ENCODE data around the gene CLEC16A. TPM values are rescaled to one million over a fixed set of nuclear protein-coding genes. Genes with fewer than 3 reads are reported as not detected.
"Not testable (repeated sequence)": the region's sequence is repeated elsewhere in the genome, so short reads cannot be mapped to it uniquely, and the experiment has no call there.

The CLEC16A gene
- total RNA-seq, 1 experiment from 2014 or later, result 13.1 TPM

DNA sequence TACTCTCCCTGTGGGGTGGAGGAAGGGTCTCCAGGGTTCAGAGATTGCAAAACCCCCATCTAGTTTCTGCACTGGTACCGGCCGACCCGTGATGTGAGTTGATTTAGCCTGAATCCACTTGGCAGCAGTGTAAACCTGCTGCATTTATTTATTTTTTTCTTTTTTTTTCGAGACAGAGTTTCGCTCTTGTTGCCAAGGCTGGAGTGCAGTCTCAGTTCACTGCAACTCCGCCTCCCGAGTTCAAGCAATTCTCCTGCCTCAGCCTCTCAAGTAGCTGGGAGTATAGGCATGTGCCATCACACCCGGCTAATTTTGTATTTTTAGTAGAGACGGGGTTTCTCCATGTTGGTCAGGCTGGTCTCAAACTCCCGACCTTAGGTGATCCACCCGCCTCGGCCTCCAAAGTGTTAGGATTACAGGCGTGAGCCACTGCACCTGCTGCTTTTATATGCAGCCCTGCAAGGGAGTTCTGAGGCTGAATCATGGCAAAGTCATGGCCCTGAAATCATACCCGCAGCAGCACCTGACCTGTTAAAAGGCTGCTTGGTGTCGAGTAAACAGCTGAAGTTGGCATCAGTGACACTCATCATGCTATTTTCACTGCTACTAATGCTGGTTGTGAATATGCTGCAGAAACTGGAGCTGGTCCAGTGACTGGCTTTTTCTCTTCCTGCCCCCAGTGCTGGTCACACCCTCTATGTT lies 23.5 kb upstream of the CLEC16A start:
- no peaks in the 10 kb centered on the region for H3K4me1 ChIP-seq
- peaks cover 8% of the 10 kb centered on the region for H3K27me3 ChIP-seq
- no peak overlapping the region for H3K4me3 ChIP-seq
- no peaks in the 10 kb centered on the region for H3K9me3 ChIP-seq (replicated peaks)
- no peak overlapping the region for H3K27ac ChIP-seq
- H3K36me3 ChIP-seq, result no peaks in the 10 kb centered on the region
- DNase-seq, result peak in 1 of 2 experiments; percentile 25

GRCh38 chr16:10921536-10922327 lies 22.6 kb upstream of the CLEC16A start:
- H3K9me3 ChIP-seq (replicated peaks), result no peaks in the 10 kb centered on the region
- H3K4me3 ChIP-seq, result no peak overlapping the region
- DNase-seq, result no peak
- peaks cover 5% of the 10 kb centered on the region for H3K27me3 ChIP-seq
- no peaks in the 10 kb centered on the region for H3K36me3 ChIP-seq
- no peak overlapping the region for H3K27ac ChIP-seq
- no peaks in the 10 kb centered on the region for H3K4me1 ChIP-seq

- H3K4me1 ChIP-seq, result no peaks in the 10 kb centered on the region
- H3K9me3 ChIP-seq (replicated peaks), result no peaks in the 10 kb centered on the region
- H3K36me3 ChIP-seq, result no peaks in the 10 kb centered on the region
- H3K27ac ChIP-seq, result no peak overlapping the region
- peaks cover 5% of the 10 kb centered on the region; the same call in 1 of the 2 replicates for H3K27me3 ChIP-seq
- H3K4me3 ChIP-seq, result no peak overlapping the region
- peak in 1 of 2 experiments; percentile 22 for DNase-seq
These were observed 21.8 kb upstream of the CLEC16A start for GRCh38 chr16:10922328-10923145.

- Histone ChIP-seq H3K4me3 (no peak overlapping the region), H3K9me3 (replicated peaks) (no peaks in the 10 kb centered on the region), H3K27ac (no peak overlapping the region), H3K36me3 (no peaks in the 10 kb centered on the region), H3K27me3 (peaks cover 2% of the 10 kb centered on the region; the same call in 1 of the 2 replicates), H3K4me1 (no peaks in the 10 kb centered on the region)
- DNase-seq, result no peak
These were observed 21.2 kb upstream of the CLEC16A start for GRCh38 chr16:10923146-10923649.

GRCh38 chr16:10923650-10924214 lies 20.6 kb upstream of the CLEC16A start:
- no peak overlapping the region for H3K27ac ChIP-seq
- H3K4me3 ChIP-seq, result no peak overlapping the region
- H3K27me3 ChIP-seq, result no peaks in the 10 kb centered on the region

GRCh38 chr16:10925285-10925684 lies 19.1 kb upstream of the CLEC16A start:
- H3K4me3 ChIP-seq; H3K4me1 ChIP-seq; H3K27me3 ChIP-seq; DNase-seq; H3K27ac ChIP-seq; H3K36me3 ChIP-seq; H3K9me3 ChIP-seq (replicated peaks): not testable (repeated sequence)

More at GRCh38 chr16:10923650-10924214, 20.6 kb upstream of the CLEC16A start:
- DNase-seq, result peak; percentile 33 to 40
- Histone ChIP-seq H3K36me3 (no peaks in the 10 kb centered on the region), H3K4me1 (no peaks in the 10 kb centered on the region), H3K9me3 (replicated peaks) (no peaks in the 10 kb centered on the region)

DNA sequence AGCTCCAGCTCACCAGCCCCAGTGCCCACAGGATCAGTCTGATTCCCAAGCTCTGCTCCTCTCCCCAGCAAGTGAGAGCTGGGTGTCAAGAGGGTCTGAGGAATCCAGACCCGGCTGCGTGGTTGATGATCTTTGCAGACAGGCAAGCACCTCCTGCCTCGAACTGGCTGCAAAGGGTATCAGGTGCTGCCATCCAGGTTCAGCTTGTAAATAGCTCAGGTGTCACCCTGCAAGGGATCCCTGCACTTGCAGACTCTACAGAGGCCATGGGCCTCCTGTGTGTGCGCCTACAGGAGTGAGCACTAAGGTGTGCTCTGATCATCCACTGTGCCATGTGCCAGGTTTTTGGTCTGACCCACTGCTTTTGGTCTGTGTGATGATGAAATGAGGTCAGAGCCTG lies 18.3 kb upstream of the CLEC16A start:
- Histone ChIP-seq H3K4me1 (no peaks in the 10 kb centered on the region), H3K9me3 (replicated peaks) (no peaks in the 10 kb centered on the region), H3K27ac (no peak overlapping the region), H3K36me3 (no peaks in the 10 kb centered on the region), H3K27me3 (no peaks in the 10 kb centered on the region), H3K4me3 (no peak overlapping the region)
- DNase-seq, result no peak

GRCh38 chr16:10926867-10927266 lies 17.5 kb upstream of the CLEC16A start:
- Histone ChIP-seq H3K36me3 (no peaks in the 10 kb centered on the region), H3K4me1 (no peaks in the 10 kb centered on the region), H3K9me3 (replicated peaks) (no peaks in the 10 kb centered on the region), H3K4me3 (no peak overlapping the region), H3K27ac (no peak overlapping the region), H3K27me3 (no peaks in the 10 kb centered on the region)
- DNase-seq, result no peak

DNA sequence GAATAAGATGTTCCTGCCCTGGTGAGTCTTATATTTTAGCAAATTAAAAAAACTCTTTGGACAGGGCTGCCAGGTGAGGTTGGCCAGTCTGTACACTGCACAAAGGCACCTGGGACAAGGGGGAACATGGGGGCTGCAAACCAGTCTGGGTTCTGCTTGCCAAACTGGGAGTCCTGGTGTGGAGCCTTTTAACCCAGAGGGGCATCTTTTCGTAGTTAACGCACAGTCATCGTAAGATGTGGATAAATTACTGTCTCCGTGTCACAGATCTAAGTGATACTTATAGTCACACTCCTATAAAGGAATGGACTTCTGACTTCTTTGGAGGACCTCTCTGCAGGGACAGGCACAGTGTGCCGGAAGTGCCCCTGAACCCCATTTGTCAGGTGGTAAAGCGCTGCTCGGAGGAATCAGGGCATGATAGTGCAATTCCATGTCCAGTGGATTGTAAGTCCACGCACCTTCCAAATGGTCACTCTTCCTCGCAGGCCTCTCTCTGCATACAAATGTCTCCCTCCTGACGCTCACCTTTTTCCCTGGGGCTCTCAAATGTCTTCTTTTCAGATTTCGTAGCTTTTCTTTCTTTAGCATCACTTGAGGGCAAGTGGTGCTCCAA lies 16.8 kb upstream of the CLEC16A start:
- Histone ChIP-seq H3K27ac (no peak overlapping the region), H3K27me3 (no peaks in the 10 kb centered on the region), H3K4me1 (no peaks in the 10 kb centered on the region), H3K9me3 (replicated peaks) (no peaks in the 10 kb centered on the region), H3K36me3 (no peaks in the 10 kb centered on the region), H3K4me3 (no peak overlapping the region)
- no peak for DNase-seq

- not testable (repeated sequence) for H3K4me1 ChIP-seq; H3K27me3 ChIP-seq; DNase-seq; H3K36me3 ChIP-seq; H3K4me3 ChIP-seq; H3K9me3 ChIP-seq (replicated peaks); H3K27ac ChIP-seq
These were observed 15.3 kb upstream of the CLEC16A start for GRCh38 chr16:10929097-10929496.

DNA sequence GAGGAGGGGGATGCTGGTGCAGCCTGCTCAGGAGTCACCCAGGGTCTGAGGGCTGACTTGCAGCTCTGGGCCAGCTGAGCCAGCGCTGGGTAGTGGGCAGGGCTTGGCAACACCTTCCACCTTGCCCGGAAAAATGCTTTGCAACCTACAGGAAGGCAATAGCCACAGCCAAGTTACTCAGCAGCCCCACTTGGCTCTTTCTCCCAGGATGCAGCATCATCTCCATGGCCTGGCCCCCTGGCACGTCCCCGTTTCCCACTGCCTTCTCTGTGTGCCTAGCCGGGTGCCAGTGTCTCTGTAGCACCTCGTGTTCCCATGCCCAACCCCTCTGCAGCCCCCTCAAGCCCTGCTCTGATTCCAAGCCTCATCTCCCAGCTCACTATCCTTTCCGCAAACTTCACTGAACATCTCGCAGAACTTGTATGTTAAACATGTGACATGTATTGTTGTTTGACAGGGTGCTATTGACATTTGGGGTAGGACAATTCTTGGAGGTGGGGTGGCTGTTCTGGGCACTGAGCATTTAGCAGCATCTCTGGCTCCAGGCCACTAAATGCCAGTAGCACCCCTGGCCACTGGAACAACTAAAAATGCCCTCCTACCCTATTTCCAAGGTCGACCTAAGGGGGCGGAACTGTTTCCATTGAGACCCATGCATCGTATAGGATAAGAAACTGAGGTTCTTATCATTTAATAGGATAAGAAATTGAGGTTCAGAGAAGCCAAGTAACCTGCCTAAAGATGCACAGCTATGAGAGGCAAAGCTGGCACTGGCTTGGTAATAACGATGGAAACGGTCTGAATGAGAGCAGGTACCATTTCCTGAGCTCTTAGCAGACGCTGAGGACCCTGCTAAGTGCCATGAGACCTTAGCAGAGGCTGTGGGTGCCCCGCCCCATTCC lies 14.3 kb upstream of the CLEC16A start:
- Histone ChIP-seq H3K27me3 (no peaks in the 10 kb centered on the region), H3K9me3 (replicated peaks) (no peaks in the 10 kb centered on the region), H3K4me1 (no peaks in the 10 kb centered on the region), H3K27ac (no peak overlapping the region), H3K36me3 (no peaks in the 10 kb centered on the region), H3K4me3 (no peak overlapping the region)
- no peak for DNase-seq

DNA sequence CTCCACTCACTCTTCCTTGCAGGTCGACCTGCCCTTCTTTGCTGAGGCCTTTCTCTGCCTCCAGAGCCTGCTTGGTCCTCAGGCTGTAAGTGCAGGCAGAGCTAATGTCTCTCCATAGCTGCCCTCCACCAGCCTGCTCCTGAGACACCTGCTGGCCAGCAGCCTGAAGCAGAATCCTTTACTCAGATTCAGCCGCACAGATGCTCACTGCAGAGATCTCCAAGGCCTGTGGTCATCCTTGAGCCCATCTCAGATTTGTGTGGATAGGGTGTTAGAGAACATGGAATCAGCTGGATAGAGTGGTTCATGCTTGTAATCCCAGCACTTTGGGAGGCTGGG lies 13.6 kb upstream of the CLEC16A start:
- Histone ChIP-seq H3K9me3 (replicated peaks) (no peaks in the 10 kb centered on the region), H3K27me3 (no peaks in the 10 kb centered on the region), H3K36me3 (no peaks in the 10 kb centered on the region), H3K27ac (no peak overlapping the region), H3K4me3 (no peak overlapping the region), H3K4me1 (no peaks in the 10 kb centered on the region)
- DNase-seq, result no peak

DNA sequence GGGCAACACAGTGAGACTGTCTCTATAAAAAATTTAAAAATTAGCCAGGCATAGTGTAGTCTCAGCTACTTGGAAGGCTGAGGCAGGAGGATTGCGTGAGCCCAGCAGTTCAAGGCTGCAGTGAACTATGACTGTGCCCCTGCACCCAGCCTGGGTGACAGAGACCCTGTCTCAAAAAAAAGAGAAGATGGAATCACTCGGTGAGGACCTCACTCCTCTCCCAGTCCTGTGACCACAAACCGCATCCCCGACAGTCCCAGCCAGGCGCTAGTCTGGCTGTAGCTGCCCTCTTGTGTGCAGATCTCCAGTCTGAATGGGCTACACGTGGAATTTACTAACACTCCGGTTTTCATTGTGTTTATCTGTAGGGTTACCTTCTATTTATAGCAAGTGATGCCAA lies 13.2 kb upstream of the CLEC16A start:
- no peak overlapping the region for H3K4me3 ChIP-seq
- H3K27me3 ChIP-seq, result no peaks in the 10 kb centered on the region
- H3K27ac ChIP-seq, result no peak overlapping the region
- no peaks in the 10 kb centered on the region for H3K4me1 ChIP-seq
- no peaks in the 10 kb centered on the region for H3K36me3 ChIP-seq
- no peaks in the 10 kb centered on the region for H3K9me3 ChIP-seq (replicated peaks)
- no peak for DNase-seq

Data from SJCRH30 (cell line).